SJSA1 (cell line): ENCODE results near the gene PHACTR1. TPM values are rescaled to one million over a fixed set of nuclear protein-coding genes. Genes with fewer than 3 reads are reported as not detected.

Experiments used
- DNase-seq, 2 experiments: peaks; one replicate each; pipeline ENCODE4 v3.0.0-alpha.2; 2015 to 2020; ENCODE audit warnings: low spot score in 2 of 2, low read depth in 1 of 2
- H3K27ac ChIP-seq: fragments of 250-450 bp; sonication (Bioruptor Pico); 2 replicates; pipeline ENCODE4 v1.5.1; 2020; ENCODE audit warnings: mild to moderate bottlenecking, moderate library complexity
- H3K27me3 ChIP-seq: fragments of 250-450 bp; sonication (Bioruptor Pico); replicated peaks from 2 replicates; pipeline ENCODE4 v1.5.1; 2020; ENCODE audit warnings: mild to moderate bottlenecking, moderate library complexity
- H3K36me3 ChIP-seq: fragments of 250-450 bp; sonication (Bioruptor Pico); 2 replicates; pipeline ENCODE4 v1.5.1; 2020; ENCODE audit warnings: mild to moderate bottlenecking
- H3K4me1 ChIP-seq: fragments of 250-450 bp; sonication (Bioruptor Pico); replicated peaks from 2 replicates; pipeline ENCODE4 v1.6.1; 2021; ENCODE audit warnings: mild to moderate bottlenecking
- H3K4me3 ChIP-seq: fragments of 250-450 bp; sonication (Bioruptor Pico); 2 replicates; pipeline ENCODE4 v1.5.1; 2020; ENCODE audit warnings: mild to moderate bottlenecking
- H3K9me3 ChIP-seq: fragments of 250-450 bp; sonication (Bioruptor Pico); replicated peaks from 2 replicates; pipeline ENCODE4 v1.5.1; 2020; ENCODE audit warnings: mild to moderate bottlenecking
- total RNA-seq: library from RNA; depleted of rRNA; stranded (reverse); fragments of >200 nt; shearing (Covaris generic); gene quantifications from 2 replicates; pipeline ENCODE4 v1.2.3, GENCODE V29; 2014

PHACTR1 gene
- total RNA-seq, 1 experiment from 2014 or later, result 0.37 TPM

DNA sequence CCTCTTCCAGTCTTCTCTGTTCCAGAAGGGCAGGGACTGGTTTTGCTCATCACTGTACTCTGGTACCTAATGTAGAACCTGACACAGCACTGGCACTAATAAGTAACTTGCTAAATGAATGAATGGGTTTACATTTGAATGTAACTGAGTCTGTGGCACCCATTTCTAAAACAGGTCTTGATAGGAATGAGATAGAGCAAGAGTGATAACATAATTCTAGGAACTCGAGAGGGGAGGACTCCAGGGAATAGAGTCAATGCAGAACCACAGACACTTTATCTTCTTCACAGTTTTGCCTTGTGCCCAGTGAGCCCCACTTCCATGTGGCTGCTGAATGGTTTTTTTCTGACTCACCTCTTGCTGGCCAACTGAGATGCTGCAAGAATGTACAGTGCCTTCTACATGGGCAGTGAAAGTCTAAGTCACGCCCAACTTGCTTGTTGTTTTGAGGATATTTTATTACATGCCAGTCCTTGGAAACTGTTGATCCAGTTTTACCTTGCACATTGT is 550.6 kb downstream of the PHACTR1 start:
- Histone ChIP-seq H3K36me3 (no peaks in the 10 kb centered on the region), H3K4me1 (no peaks in the 10 kb centered on the region), H3K27ac (no peak overlapping the region), H3K9me3 (no peaks in the 10 kb centered on the region), H3K4me3 (no peak overlapping the region), H3K27me3 (no peaks in the 10 kb centered on the region)
- no peak for DNase-seq

GRCh38 chr6:13268913-13269518 is 552.4 kb downstream of the PHACTR1 start:
- DNase-seq, result no peak
- Histone ChIP-seq H3K36me3 (no peaks in the 10 kb centered on the region), H3K27ac (no peak overlapping the region), H3K27me3 (no peaks in the 10 kb centered on the region), H3K4me3 (no peak overlapping the region), H3K9me3 (no peaks in the 10 kb centered on the region), H3K4me1 (no peaks in the 10 kb centered on the region)

GRCh38 chr6:13272131-13273046 is 555.8 kb downstream of the PHACTR1 start:
- no peak for DNase-seq
- Histone ChIP-seq H3K36me3 (no peaks in the 10 kb centered on the region), H3K27me3 (no peaks in the 10 kb centered on the region), H3K27ac (no peak overlapping the region), H3K4me3 (no peak overlapping the region), H3K9me3 (no peaks in the 10 kb centered on the region), H3K4me1 (no peaks in the 10 kb centered on the region)

DNA sequence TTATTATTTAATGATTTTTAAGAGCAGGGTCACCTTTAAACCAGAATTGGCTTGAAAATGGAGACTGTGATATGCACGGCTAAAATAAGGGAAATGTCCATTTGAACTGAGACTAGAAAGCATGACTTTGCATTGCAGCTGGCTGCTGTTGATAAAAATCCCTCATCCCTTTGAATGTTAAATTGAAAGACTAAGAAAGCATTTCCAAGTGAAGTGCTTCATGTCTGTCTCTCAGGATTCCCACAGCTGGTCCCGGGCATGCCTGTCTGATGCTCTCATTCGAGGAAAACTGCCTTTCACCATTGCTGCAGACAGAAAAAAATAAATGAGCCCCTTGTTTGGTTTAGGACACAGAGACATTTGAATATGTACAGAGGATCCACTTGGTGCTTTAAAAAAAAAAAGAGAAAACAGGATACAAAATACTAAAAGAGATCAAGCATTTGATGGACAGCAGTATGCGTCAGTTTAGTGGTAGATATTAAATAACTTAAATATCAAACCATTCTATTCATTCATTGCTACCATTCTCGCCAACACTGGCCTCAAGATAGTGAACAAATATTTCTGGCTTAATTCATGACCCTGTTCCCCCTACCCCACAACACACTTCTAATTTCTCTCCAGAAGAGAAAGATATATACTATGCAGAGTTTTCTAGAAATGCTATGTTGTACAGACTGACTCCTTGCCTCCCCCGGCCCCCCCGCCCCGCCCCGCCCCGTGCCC is 556.8 kb downstream of the PHACTR1 start:
- H3K4me3 ChIP-seq, result no peak overlapping the region
- H3K27ac ChIP-seq, result no peak overlapping the region
- DNase-seq, result no peak
- H3K36me3 ChIP-seq, result no peaks in the 10 kb centered on the region
- H3K27me3 ChIP-seq, result no peaks in the 10 kb centered on the region
- no peaks in the 10 kb centered on the region for H3K9me3 ChIP-seq
- no peaks in the 10 kb centered on the region for H3K4me1 ChIP-seq

GRCh38 chr6:13273931-13274706 is 557.6 kb downstream of the PHACTR1 start:
- no peaks in the 10 kb centered on the region for H3K36me3 ChIP-seq
- H3K9me3 ChIP-seq, result no peaks in the 10 kb centered on the region
- no peak overlapping the region for H3K27ac ChIP-seq
- no peak for DNase-seq
- no peak overlapping the region for H3K4me3 ChIP-seq
- no peaks in the 10 kb centered on the region for H3K27me3 ChIP-seq
- no peaks in the 10 kb centered on the region for H3K4me1 ChIP-seq

DNA sequence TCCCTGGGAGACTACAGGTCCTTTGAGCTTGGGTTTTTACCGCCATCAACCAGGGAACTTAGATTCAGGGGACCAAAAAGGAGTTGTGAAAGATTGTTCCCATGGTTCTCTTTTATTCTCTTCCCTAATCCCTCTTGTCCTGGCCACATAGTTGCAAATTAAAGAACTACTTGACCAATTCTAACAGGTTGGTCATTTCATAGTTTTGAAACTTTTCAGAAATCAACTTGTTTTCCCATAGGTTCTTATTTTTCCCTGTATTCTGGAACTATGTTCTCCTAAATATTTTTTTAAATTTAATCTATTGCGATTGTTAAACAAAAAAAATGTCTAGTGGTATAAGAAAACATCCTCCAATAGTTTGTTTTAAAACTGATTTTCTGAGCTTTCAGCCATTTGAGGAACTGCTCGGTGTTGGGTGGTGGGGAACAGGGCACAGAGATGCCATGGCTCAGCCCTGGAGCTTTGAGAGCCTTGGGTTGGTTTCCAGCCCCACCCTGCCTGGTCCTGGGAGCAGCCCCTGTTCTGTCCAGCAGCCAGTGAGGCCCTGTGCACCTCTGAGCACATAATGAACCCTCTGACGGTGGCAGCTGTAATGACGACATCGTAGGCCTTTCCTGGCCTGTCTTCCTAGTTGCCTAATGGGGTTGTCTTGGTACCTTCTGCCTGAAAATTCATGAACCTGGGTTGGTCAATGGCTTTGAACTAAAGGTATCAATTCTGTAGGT is 558.3 kb downstream of the PHACTR1 start:
- Histone ChIP-seq H3K4me3 (no peak overlapping the region), H3K36me3 (no peaks in the 10 kb centered on the region), H3K27ac (no peak overlapping the region), H3K9me3 (no peaks in the 10 kb centered on the region), H3K4me1 (no peaks in the 10 kb centered on the region), H3K27me3 (no peaks in the 10 kb centered on the region)
- DNase-seq, result no peak

DNA sequence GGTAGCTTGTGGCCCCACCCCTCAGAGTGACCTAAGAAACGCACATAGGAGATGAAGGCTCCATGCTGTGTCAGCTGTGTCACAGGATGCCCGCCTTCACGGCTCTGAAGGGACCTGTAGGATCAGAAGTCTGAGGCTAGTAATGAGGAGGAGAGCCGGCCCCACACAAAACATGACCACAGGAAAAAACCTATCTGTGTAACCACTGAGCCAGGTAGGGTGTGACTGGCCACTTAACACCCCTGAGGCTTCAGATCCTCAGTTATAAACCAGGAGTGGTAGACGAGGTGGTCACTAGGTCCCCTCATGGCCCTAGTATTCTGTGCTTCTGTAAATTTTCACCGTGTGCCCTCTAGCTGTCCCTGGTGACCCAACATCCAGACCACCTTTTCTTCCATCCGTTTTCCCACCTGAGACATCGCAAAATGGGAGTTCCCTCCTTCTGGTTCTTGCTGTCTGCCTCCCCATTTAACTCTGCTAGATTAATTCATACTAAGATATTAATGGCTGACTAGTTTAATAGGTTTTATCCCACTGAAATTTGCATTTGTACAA is 558.9 kb downstream of the PHACTR1 start:
- Histone ChIP-seq H3K27me3 (no peaks in the 10 kb centered on the region), H3K27ac (no peak overlapping the region), H3K4me3 (no peak overlapping the region), H3K4me1 (no peaks in the 10 kb centered on the region), H3K36me3 (no peaks in the 10 kb centered on the region), H3K9me3 (no peaks in the 10 kb centered on the region)
- no peak for DNase-seq

DNA sequence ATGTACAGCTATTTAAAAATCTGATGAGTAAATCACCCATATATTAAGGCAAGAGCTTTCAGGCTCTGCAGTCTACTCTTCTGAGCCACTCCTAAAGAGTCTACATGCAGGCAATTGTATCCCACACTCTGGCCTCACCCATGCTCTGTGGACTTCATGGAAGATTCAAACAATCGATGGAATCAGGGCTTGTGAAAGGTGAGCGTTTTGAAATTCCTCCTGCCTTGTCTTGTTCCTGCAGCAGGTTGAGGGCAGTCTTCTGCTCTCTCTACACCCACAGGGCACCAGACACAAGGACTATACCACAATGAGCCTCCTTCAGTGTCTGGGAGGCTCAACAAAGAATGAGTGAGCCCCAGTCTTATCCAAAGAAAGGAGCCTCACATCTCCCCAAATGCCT is 560.7 kb downstream of the PHACTR1 start:
- H3K27ac ChIP-seq, result no peak overlapping the region
- H3K36me3 ChIP-seq, result no peaks in the 10 kb centered on the region
- H3K4me1 ChIP-seq, result no peaks in the 10 kb centered on the region
- H3K4me3 ChIP-seq, result no peak overlapping the region
- H3K9me3 ChIP-seq, result no peaks in the 10 kb centered on the region
- H3K27me3 ChIP-seq, result no peaks in the 10 kb centered on the region
- DNase-seq, result no peak

GRCh38 chr6:13278164-13278563 is 561.6 kb downstream of the PHACTR1 start:
- Histone ChIP-seq H3K9me3 (no peaks in the 10 kb centered on the region), H3K4me1 (no peaks in the 10 kb centered on the region), H3K27ac (no peak overlapping the region), H3K36me3 (no peaks in the 10 kb centered on the region), H3K4me3 (no peak overlapping the region), H3K27me3 (no peaks in the 10 kb centered on the region)
- DNase-seq, result no peak

DNA sequence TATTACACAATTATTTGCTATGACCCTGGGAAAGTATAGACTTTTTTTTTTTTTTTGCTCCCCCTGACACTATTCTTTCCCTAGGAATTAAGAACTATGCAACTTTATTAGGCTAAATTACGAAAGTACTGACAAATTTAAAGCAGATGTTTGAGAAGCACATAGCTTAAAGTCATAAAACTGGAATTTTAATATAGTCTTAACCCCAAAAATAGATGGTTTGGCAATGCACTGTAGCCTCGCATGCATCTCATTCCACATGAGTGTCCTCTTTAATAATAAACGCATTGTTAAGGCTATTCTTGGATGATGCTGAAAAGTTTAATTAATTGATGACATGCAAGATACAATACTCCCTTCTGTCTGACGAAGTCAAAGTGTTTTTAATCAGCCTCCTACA is 562.4 kb downstream of the PHACTR1 start:
- Histone ChIP-seq H3K4me3 (no peak overlapping the region), H3K4me1 (no peaks in the 10 kb centered on the region), H3K27ac (no peak overlapping the region), H3K36me3 (no peaks in the 10 kb centered on the region), H3K27me3 (no peaks in the 10 kb centered on the region), H3K9me3 (no peaks in the 10 kb centered on the region)
- DNase-seq, result no peak

GRCh38 chr6:13280254-13280653 is 563.7 kb downstream of the PHACTR1 start:
- Histone ChIP-seq H3K36me3 (no peaks in the 10 kb centered on the region), H3K27ac (no peak overlapping the region), H3K27me3 (no peaks in the 10 kb centered on the region), H3K4me1 (no peaks in the 10 kb centered on the region), H3K9me3 (no peaks in the 10 kb centered on the region), H3K4me3 (no peak overlapping the region)
- DNase-seq, result no peak

DNA sequence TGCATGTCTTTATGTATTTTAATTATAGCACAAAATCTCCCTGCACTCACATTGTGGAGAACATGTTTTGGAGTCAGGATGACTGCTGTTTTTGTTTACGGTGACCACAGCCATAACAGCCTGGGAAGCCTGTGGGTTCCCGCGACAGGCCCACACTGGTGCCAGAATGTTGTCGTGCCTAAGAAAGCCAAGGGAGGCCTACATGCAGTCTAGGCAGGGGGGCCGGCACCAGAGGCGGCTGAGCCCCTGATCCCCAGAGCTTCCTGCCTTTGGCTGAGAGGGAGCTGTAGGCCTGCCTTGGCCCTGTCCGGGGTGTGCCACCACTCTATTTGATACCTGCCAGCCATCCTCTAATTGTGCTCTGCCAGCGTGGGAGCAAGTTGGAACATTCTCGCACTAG is 565.1 kb downstream of the PHACTR1 start:
- no peaks in the 10 kb centered on the region for H3K4me1 ChIP-seq
- no peaks in the 10 kb centered on the region for H3K27me3 ChIP-seq
- H3K27ac ChIP-seq, result no peak overlapping the region
- 0 out of 2 replicates have a peak, but pooled peaks cover 3% of the 10 kb centered on the region for H3K9me3 ChIP-seq
- DNase-seq, result no peak
- H3K36me3 ChIP-seq, result no peaks in the 10 kb centered on the region
- H3K4me3 ChIP-seq, result no peak overlapping the region
